Activated B cell treated with CpG ODN at 0.5 μM for 24 hours (primary cell): Measurements from ENCODE around the gene FGFR2. TPM values are rescaled to one million over a fixed set of nuclear protein-coding genes. Genes with fewer than 3 reads are reported as not detected.
A peak's percentile ranks its signal among the peaks of the same experiment; 100 is the strongest.

Source experiments
- ATAC-seq: fragments of 200-7000 bp; cut with Tn5 transposase; one replicate; pipeline ENCODE4 v1.10.0; 2021; ENCODE audit warnings: low read depth, mild to moderate bottlenecking, moderate library complexity
- CTCF ChIA-PET: fragments of 350-600 bp; sonication (Branson Sonifier 250); formaldehyde crosslinking; loops from one replicate; lab custom pipeline; 2021; ENCODE audit warnings: antibody characterized with exemption; lab: Charles Lee
- POLR2A ChIA-PET: fragments of 350-600 bp; sonication (Branson Sonifier 250); formaldehyde crosslinking; loops from one replicate; lab custom pipeline; 2021; ENCODE audit warnings: antibody characterized with exemption; lab: Charles Lee
- DNase-seq: peaks from one replicate; pipeline ENCODE4 v3.0.0; 2022
- H3K27ac Mint-ChIP-seq: one replicate; pipeline ENCODE4 v1.8.0; 2020; ENCODE audit warnings: mixed read lengths
- H3K27me3 Mint-ChIP-seq: one replicate; pipeline ENCODE4 v1.8.0; 2021; ENCODE audit warnings: mixed read lengths
- H3K36me3 Mint-ChIP-seq: one replicate; pipeline ENCODE4 v1.8.0; 2021; ENCODE audit warnings: low read depth, mixed read lengths
- H3K4me1 Mint-ChIP-seq: one replicate; pipeline ENCODE4 v1.8.0; 2021; ENCODE audit warnings: mixed read lengths
- H3K4me3 Mint-ChIP-seq: one replicate; pipeline ENCODE4 v1.8.0; 2020; ENCODE audit warnings: mild to moderate bottlenecking, mixed read lengths
- H3K9me3 Mint-ChIP-seq: one replicate; pipeline ENCODE4 v1.8.0; 2020; ENCODE audit warnings: mixed read lengths
- intact Hi-C: fragments of 100-400 bp; cut with micrococcal nuclease; formaldehyde crosslinking; loops from one replicate; pipeline ENCODE4 v1.15.1; 2024
- total RNA-seq: library from RNA; stranded (reverse); gene quantifications from 2 replicates; pipeline ENCODE4 v1.2.3, GENCODE V29; 2022
- TF ChIP-seq, protein P1 (sequence below): fragments of 200-600 bp; IDR thresholded peaks from one replicate; pipeline ENCODE4 v1.8.0; 2022; ENCODE audit warnings: antibody characterized with exemption, mild to moderate bottlenecking

The FGFR2 gene
- not detected in 2 replicates for total RNA-seq

DNA sequence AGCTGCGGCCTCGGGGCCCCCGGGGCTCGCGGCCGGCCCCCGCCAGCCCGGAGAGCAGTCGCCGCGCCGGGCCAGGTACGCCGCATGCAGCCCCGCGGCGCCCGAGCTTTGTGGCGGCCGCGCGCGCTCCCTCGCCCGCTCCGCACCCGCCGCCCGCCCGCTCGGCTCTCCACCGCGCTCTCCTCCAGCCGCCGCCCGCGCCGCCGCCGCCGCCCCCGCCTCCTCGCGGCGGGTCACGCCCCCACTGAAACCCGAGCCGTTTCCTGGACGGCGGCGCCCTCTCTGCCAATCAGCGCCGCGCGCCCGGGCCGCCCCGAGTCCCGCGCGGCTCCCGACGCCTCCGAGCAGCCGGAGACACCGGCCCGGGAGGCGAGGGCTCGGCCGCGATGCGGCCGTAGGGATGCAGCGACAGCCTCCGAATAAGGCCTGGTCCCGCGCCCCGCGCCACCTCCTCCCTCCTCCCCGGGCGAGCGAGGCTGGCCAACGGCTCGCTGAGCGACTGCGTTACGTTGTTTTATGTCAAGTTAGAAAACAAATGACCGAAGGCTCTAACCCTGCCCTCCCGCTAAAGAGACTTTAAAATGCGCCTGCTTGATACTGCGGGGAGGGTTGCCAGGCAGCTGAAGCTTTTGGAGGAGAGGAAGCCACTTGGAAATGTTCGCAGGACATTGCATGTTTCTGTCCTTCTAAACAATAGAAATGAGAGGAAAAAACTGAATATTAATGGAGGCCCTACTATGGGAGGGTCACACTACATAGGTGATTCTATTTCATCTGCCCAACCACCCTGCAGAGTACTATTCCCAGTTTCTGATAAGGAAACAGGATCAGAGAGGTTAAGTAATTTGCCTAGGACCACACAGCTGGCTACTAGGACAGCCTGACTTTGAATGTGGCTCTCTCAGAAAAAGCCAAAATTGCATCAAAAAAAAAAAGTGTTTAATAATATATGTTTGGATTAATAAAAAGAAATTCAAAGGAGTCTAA is at the start of gene FGFR2:
TSS of gene FGFR2 (minus strand) at position 182 of the 987 bp plus-strand sequence. CDS start 4,627 bp downstream, outside the sequence.
- peaks cover 48% of the 10 kb centered on the region for H3K27me3 Mint-ChIP-seq
- H3K4me1 Mint-ChIP-seq, result peaks cover 3% of the 10 kb centered on the region
- H3K9me3 Mint-ChIP-seq, result no peaks in the 10 kb centered on the region
- POLR2A ChIA-PET, result no interaction called here
- H3K36me3 Mint-ChIP-seq, result no peaks in the 10 kb centered on the region
- DNase-seq, result no peak
- CTCF ChIA-PET, result no interaction called here
- intact Hi-C loops, result no loop called here
- no peak for ATAC-seq
- TF ChIP-seq, protein P1, sequence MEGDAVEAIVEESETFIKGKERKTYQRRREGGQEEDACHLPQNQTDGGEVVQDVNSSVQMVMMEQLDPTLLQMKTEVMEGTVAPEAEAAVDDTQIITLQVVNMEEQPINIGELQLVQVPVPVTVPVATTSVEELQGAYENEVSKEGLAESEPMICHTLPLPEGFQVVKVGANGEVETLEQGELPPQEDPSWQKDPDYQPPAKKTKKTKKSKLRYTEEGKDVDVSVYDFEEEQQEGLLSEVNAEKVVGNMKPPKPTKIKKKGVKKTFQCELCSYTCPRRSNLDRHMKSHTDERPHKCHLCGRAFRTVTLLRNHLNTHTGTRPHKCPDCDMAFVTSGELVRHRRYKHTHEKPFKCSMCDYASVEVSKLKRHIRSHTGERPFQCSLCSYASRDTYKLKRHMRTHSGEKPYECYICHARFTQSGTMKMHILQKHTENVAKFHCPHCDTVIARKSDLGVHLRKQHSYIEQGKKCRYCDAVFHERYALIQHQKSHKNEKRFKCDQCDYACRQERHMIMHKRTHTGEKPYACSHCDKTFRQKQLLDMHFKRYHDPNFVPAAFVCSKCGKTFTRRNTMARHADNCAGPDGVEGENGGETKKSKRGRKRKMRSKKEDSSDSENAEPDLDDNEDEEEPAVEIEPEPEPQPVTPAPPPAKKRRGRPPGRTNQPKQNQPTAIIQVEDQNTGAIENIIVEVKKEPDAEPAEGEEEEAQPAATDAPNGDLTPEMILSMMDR, result no peak
- H3K4me3 Mint-ChIP-seq, result peak within 1 kb of the TSS; percentile 20
- no peak within 1 kb of the TSS for H3K27ac Mint-ChIP-seq

DNA sequence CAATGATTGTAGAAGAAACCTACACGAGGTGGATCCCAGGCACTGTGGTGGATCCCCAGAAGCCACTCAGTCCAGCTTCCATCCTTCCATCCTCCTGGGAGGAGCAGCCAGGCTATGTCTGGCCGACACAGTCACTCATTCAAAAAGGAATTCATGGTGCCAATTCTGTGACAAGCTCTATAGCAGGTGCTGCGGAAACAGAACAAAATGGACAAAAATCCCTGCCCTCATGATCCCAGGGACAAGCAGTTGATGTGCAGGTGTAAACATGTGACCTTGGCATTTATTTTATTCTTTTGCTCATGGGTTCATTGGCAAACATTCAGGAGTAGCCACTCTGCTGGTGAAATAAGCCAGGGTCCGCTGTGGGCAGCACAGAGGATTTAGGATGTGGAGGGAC is 49.2 kb upstream of the FGFR2 start:
- Mint-ChIP-seq H3K36me3 (no peaks in the 10 kb centered on the region), H3K27ac (no peak overlapping the region), H3K9me3 (no peaks in the 10 kb centered on the region), H3K4me3 (no peak overlapping the region), H3K4me1 (no peaks in the 10 kb centered on the region), H3K27me3 (peaks cover 8% of the 10 kb centered on the region)
- no peak for DNase-seq
- intact Hi-C loops, result no loop called here
- TF ChIP-seq, protein P1, result no peak
- no peak for ATAC-seq
- POLR2A ChIA-PET, result no interaction called here
- CTCF ChIA-PET, result no interaction called here

GRCh38 chr10:121645696-121646095 is 47.5 kb upstream of the FGFR2 start:
- TF ChIP-seq, protein P1, result no peak
- intact Hi-C loops, result no loop called here
- Mint-ChIP-seq H3K4me3 (no peak overlapping the region), H3K4me1 (no peaks in the 10 kb centered on the region), H3K36me3 (no peaks in the 10 kb centered on the region), H3K27me3 (peaks cover 4% of the 10 kb centered on the region), H3K27ac (no peak overlapping the region), H3K9me3 (peaks cover 8% of the 10 kb centered on the region)
- no peak for ATAC-seq
- no peak for DNase-seq
- ChIA-PET POLR2A (no interaction called here), CTCF (no interaction called here)

DNA sequence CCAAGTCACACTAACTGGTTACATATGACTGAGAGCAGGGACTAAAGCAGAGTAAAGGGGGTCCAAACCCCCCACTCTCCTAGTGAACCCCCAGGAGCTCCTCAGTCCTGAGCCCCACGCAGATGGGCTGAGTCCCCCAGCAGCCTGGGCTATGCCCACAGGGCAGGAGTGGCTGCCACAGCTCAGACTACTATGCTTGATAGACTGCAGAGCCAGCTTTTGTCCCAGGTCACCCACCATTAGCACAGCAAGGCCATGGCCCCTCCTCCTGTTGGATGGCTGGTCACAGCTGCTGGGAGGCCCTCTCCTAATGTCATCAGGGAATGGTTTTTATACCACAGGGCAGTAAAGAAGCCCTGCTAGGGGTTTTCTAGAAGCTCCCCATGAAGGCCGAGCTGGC is 46.3 kb upstream of the FGFR2 start:
- ChIA-PET CTCF (no interaction called here), POLR2A (no interaction called here)
- Mint-ChIP-seq H3K27ac (no peak overlapping the region), H3K4me1 (no peaks in the 10 kb centered on the region), H3K27me3 (peaks cover 4% of the 10 kb centered on the region), H3K36me3 (no peaks in the 10 kb centered on the region), H3K9me3 (peaks cover 8% of the 10 kb centered on the region), H3K4me3 (no peak overlapping the region)
- intact Hi-C loops, result no loop called here
- DNase-seq (no peak), ATAC-seq (no peak)
- TF ChIP-seq, protein P1, result no peak

DNA sequence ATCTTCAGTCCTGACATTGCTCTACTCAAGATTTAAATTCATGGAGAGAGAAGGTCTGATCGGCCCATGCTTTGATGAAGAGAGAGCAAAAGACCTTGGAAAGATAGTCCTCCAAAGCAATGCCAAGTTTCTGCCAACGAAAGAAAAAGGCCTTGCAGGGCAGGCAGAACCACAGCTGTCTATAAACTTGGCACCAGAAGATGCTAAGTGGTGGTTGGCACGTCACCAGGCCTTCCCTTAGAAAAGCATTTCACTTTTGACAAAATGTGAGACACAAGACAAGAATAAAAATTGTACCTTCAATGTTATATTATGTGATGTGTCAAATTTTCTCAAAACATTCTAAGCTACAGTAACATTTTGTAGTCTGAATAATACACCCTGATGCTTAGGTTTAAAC is 42.0 kb upstream of the FGFR2 start:
- ATAC-seq (no peak), DNase-seq (no peak)
- H3K4me1 Mint-ChIP-seq, result no peaks in the 10 kb centered on the region
- H3K27ac Mint-ChIP-seq, result no peak overlapping the region
- ChIA-PET CTCF (no interaction called here), POLR2A (no interaction called here)
- intact Hi-C loops, result no loop called here
- peaks cover 4% of the 10 kb centered on the region for H3K27me3 Mint-ChIP-seq
- H3K36me3 Mint-ChIP-seq, result no peaks in the 10 kb centered on the region
- H3K4me3 Mint-ChIP-seq, result no peak overlapping the region
- TF ChIP-seq, protein P1, result no peak
- H3K9me3 Mint-ChIP-seq, result peaks cover 8% of the 10 kb centered on the region
